SU-DHL-6 (cell line): Measurements from ENCODE around the gene ASTN2.

ENCODE experiments used
- H2AFZ ChIP-seq: fragments of 200-600 bp; sonication (generic); 2 replicates; pipeline ENCODE4 v1.6.1; 2014; ENCODE audit warnings: low read depth, mild to moderate bottlenecking, moderate library complexity, mixed read lengths, antibody characterized with exemption, low read length; ENCODE audit not compliant: severe bottlenecking
- H3F3A ChIP-seq: fragments of 200-600 bp; shearing (Covaris generic); 2 replicates; pipeline ENCODE4 v1.6.0; 2016; ENCODE audit warnings: antibody characterized with exemption, mild to moderate bottlenecking; ENCODE audit not compliant: insufficient read depth
- H3K27ac ChIP-seq: fragments of 200-600 bp; sonication (generic); 2 replicates; pipeline ENCODE4 v1.5.1; 2016; ENCODE audit warnings: low read depth, mild to moderate bottlenecking, low read length, moderate library complexity, mixed read lengths
- H3K27me3 ChIP-seq: fragments of 200-600 bp; sonication (generic), shearing (Covaris generic); 2 replicates; pipeline ENCODE4 v1.6.0; 2014; ENCODE audit warnings: mild to moderate bottlenecking, low read length
- H3K36me3 ChIP-seq: fragments of 200-600 bp; sonication (generic); 2 replicates; pipeline ENCODE4 v1.6.1; 2014; ENCODE audit warnings: mild to moderate bottlenecking, low read length, mixed read lengths
- H3K4me2 ChIP-seq: fragments of 300-600, 200-600 bp; shearing (Covaris generic), sonication (generic); 2 replicates; pipeline ENCODE4 v1.6.0; 2014; ENCODE audit warnings: low read length, low read depth, mild to moderate bottlenecking; ENCODE audit not compliant: poor library complexity, severe bottlenecking
- H3K4me3 ChIP-seq: fragments of 200-600 bp; sonication (generic); 2 replicates; pipeline ENCODE4 v1.5.1; 2014; ENCODE audit warnings: antibody characterized with exemption, low read length, mild to moderate bottlenecking, mixed read lengths; ENCODE audit not compliant: insufficient read depth, poor library complexity, severe bottlenecking
- H3K79me2 ChIP-seq: fragments of 200-600 bp; sonication (generic); 2 replicates; pipeline ENCODE4 v1.6.1; 2014; ENCODE audit warnings: mild to moderate bottlenecking, low read length, moderate library complexity; ENCODE audit not compliant: insufficient read depth
- H3K9ac ChIP-seq: fragments of 200-600 bp; sonication (generic); 2 replicates; pipeline ENCODE4 v1.7.0; 2014; ENCODE audit warnings: mild to moderate bottlenecking, low read length
- H3K9me2 ChIP-seq: fragments of 200-600 bp; sonication (generic); replicated peaks from 2 replicates; pipeline ENCODE4 v1.6.1; 2014; ENCODE audit warnings: low read length; ENCODE audit not compliant: insufficient read depth
- H3K9me3 ChIP-seq: fragments of 200-600 bp; sonication (generic); 2 replicates; pipeline ENCODE4 v1.6.1; 2014; ENCODE audit warnings: low read length, mixed read lengths; ENCODE audit not compliant: insufficient read depth
- H4K20me1 ChIP-seq: fragments of 200-600 bp; sonication (generic); 2 replicates; pipeline ENCODE4 v1.6.1; 2014; ENCODE audit warnings: low read depth, mild to moderate bottlenecking, antibody characterized with exemption, low read length, moderate library complexity, mixed read lengths
- CTCF ChIP-seq: fragments of 200-600 bp; sonication (generic); IDR thresholded peaks from one replicate; pipeline ENCODE4 v1.5.1; 2017; ENCODE audit warnings: antibody characterized with exemption, mild to moderate bottlenecking, low read length, moderate library complexity; ENCODE audit not compliant: insufficient read depth, poor library complexity, severe bottlenecking
- EZH2phosphoT487 ChIP-seq: fragments of 200-600 bp; sonication (generic), shearing (Covaris generic); conservative IDR thresholded peaks from 2 replicates; pipeline ENCODE4 v1.6.1; 2018; ENCODE audit warnings: mild to moderate bottlenecking, antibody characterized with exemption, low read length, moderate library complexity, mixed read lengths

Gene ASTN2

GRCh38 chr9:117170567-117170966 is 244.3 kb downstream of the ASTN2 start:
- Histone ChIP-seq H3K9me2 (no peaks in the 10 kb centered on the region), H3K4me3 (no peak overlapping the region), H3K27me3 (no peaks in the 10 kb centered on the region), H3K9ac (no peak overlapping the region), H3K36me3 (no peaks in the 10 kb centered on the region), H3K9me3 (no peaks in the 10 kb centered on the region), H3K79me2 (no peaks in the 10 kb centered on the region), H4K20me1 (no peaks in the 10 kb centered on the region), H3K4me2 (no peak overlapping the region), H3K27ac (no peak overlapping the region), H3F3A (no peaks in the 10 kb centered on the region), H2AFZ (no peak overlapping the region)
- no peak for TF ChIP-seq CTCF
- TF ChIP-seq EZH2phosphoT487: no peak

GRCh38 chr9:117169089-117169621 is 245.7 kb downstream of the ASTN2 start:
- Histone ChIP-seq H3K9me3 (no peaks in the 10 kb centered on the region), H3K4me3 (no peak overlapping the region), H4K20me1 (no peaks in the 10 kb centered on the region), H3F3A (no peaks in the 10 kb centered on the region), H3K4me2 (no peak overlapping the region), H3K79me2 (no peaks in the 10 kb centered on the region), H2AFZ (no peak overlapping the region), H3K36me3 (no peaks in the 10 kb centered on the region), H3K9ac (no peak overlapping the region), H3K27ac (no peak overlapping the region), H3K9me2 (no peaks in the 10 kb centered on the region), H3K27me3 (no peaks in the 10 kb centered on the region)
- TF ChIP-seq CTCF (no peak), EZH2phosphoT487 (no peak)

GRCh38 chr9:117164512-117164911 is 250.3 kb downstream of the ASTN2 start:
- no peak overlapping the region for H2AFZ ChIP-seq
- H3K27ac ChIP-seq: no peak overlapping the region
- no peaks in the 10 kb centered on the region for H4K20me1 ChIP-seq
- H3K36me3 ChIP-seq: no peaks in the 10 kb centered on the region
- no peak overlapping the region for H3K9ac ChIP-seq
- H3K27me3 ChIP-seq: no peaks in the 10 kb centered on the region
- no peaks in the 10 kb centered on the region for H3F3A ChIP-seq
- no peaks in the 10 kb centered on the region for H3K9me3 ChIP-seq
- no peak overlapping the region for H3K4me3 ChIP-seq
- no peak overlapping the region for H3K4me2 ChIP-seq
- no peaks in the 10 kb centered on the region for H3K79me2 ChIP-seq
- TF ChIP-seq CTCF (no peak), EZH2phosphoT487 (no peak)
- H3K9me2 ChIP-seq: no peaks in the 10 kb centered on the region

- H3K4me2 ChIP-seq: no peak overlapping the region
- H3F3A ChIP-seq: no peaks in the 10 kb centered on the region
- no peak overlapping the region for H3K27ac ChIP-seq
- H3K27me3 ChIP-seq: no peaks in the 10 kb centered on the region
- no peak overlapping the region for H2AFZ ChIP-seq
- no peaks in the 10 kb centered on the region for H3K9me2 ChIP-seq
- H3K36me3 ChIP-seq: no peaks in the 10 kb centered on the region
- no peaks in the 10 kb centered on the region for H3K79me2 ChIP-seq
- no peak overlapping the region for H3K9ac ChIP-seq
- no peaks in the 10 kb centered on the region for H3K9me3 ChIP-seq
- TF ChIP-seq EZH2phosphoT487 (no peak), CTCF (no peak)
- H4K20me1 ChIP-seq: no peaks in the 10 kb centered on the region
- H3K4me3 ChIP-seq: no peak overlapping the region
These were observed 254.6 kb downstream of the ASTN2 start for GRCh38 chr9:117160254-117160653.
